ENCODE measurements around the gene AP3D1.

AP3D1 gene

GRCh38 chr19:2180881-2181632 is 29.7 kb upstream of the AP3D1 start:
- no peak for DNase-seq

DNA sequence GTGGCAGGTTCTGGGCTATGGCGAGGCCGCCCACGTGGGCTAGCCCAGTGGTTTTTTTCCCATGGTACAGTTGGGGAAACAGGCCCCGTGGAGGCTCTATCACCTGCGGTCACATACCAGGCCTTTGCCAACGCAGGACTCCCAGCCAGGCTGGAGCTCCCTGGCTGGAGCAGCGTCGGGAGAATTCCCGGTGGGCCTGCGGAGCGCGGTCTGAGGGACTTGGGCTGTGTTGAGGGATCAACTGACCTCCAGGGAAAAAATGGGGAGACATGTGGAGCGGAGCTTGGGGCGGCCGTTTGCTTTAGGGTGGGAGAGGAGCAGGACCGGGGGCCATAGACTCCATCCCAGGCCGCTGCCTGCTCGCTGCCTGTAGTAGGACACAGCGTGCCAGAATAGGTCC is 28.7 kb upstream of the AP3D1 start:
- DNase-seq: no peak

GRCh38 chr19:2179095-2179494 is 27.7 kb upstream of the AP3D1 start:
- no peak for DNase-seq

DNA sequence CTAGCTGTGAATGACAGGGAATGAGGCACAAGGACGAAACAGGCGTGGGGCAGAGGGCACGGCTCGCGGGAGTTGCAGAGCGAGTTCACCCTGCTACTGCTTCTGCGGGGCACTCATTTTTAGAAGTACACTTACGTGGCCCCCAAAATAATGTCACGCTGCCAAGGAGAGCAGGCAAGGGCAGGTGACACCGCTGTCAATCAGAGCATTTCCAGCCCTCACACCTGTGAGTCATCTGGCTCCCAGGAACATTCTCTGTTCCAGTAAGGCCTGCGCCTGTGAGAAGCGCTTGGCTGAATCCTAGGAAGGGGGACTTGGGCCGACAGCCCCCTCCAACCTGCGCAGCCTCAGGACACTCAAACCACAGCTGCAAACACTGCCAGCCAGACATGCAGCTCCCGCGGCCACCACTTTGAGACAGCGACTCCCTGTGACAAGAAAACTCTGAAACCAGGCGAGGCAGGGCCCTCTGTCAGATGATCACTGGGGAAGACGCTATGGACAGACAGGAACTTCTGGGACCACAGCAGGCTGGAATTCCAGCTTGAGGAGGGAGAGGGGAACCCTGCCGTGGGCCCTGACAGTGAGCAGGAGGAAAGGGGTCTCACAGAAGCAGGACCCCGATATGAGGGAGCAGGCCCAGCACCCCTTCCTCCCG is 25.1 kb upstream of the AP3D1 start:
- no peak for DNase-seq

DNA sequence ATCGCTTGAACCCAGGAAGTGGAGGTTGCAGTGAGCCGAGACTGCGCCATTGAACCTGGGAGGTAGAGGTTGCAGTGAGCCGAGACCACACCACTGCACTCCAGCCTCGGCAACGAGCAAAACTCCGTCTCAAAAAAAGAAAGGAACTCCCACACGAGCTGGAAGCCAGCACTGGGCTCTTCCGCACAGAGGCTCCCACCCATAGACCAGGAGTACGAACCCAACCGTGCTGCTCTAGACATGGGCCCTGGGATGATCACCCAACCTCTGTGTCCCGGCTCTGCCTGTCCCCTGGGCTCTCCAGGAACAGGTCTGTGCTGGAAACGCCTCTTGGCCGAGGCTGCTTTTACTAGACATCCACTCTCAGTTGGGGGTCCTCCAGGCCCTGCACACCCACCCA is 24.4 kb upstream of the AP3D1 start:
- DNase-seq: no peak

DNA sequence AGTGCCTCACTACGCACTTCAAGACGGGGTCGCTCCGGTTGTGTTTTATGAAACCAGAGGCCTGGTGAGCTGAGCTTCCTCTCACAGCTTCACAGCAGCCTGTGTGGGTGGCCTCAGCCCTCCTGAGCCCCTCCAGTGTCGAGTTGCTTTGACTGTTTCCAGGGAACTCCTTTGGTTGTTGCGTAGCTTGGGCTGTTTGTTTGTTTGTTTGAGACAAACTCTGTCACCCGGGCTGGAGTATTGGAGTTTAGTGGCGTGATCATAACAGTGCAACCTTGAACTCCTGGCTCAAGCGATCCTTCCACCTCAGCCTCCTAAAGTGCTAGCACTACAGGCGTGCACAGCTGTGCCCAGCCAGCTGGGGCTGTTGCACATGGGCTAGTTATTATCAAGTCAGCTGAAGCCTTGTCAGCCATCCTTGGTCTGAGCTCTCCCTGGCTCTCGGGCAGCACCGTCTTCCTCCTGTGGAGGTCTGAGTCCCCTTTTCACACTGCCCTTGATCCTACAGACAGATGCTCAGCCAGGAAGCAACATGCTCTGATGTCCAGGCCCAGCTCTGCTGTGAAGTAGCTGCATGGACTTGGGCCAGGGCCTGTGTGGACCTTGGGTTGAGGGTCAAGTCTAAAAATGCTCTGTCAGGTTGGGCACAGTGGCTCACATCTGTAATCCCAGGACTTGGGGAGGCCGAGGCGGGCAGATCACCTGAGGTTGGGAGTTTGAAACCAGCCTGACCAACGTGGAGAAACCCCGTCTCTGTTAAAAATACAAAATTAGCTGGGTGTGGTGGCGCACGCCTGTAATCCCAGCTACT is 22.6 kb upstream of the AP3D1 start:
- no peak for DNase-seq

- no peak for DNase-seq
These were observed 22.0 kb upstream of the AP3D1 start for GRCh38 chr19:2173388-2173766.

DNA sequence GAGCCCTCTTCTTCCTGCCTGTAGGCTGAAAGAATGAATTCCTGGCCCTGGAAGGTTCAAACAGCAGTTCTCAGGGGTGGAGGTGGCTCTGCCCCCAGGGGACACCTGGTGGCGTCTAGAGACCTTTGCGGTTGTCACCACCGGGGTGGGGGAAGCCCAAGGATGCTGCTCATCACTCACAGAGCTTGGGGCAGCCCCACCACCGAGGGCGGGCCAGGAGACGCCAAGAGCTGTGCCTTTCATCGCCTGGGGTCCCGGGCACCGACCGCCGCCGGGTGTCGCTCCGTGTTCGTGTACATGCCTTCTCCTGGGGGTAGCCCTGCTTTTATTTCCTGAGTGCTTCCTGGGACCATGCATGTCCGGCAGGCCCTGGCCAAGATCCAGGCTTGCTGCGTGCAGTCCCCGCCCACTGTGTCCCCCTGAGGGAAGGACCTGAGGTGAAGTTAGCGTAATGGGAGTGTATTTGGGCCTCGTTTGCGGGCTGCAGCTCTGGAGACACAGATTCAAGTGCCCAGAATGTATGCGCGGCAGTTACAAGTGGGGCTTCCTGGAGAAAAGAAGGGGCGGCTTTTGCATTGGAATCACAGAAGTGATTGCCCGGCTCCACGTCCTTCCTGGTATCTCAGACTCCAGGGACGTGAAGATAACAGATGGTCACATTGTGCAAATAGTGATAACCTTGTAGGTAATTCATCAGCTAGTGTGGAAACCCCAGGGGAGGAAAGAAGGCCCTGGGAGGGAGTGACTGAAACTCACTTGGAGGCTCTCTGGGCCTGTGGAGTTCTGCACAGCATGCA is 20.2 kb upstream of the AP3D1 start:
- DNase-seq: no peak

- no peak for DNase-seq
These were observed 19.6 kb upstream of the AP3D1 start for GRCh38 chr19:2170987-2171348.

DNA sequence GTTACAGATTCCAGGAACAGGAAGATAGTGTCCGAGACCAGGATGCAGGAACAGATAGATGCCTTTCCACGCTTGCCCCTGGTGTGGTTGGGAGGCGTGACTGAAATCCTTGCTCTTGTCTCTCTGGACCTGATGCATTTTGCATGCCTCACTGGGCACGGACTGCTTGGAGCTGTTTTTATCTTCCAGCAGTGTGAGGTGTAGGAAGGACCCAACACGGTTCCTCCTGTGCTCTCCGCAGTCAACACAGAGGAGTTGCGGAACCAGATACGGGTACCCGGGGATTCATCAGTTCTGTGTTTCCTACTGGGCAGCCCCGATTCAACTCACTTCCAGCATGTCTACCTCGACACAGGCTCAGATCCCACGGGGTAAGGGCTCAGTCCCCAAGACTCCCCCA is 18.9 kb upstream of the AP3D1 start:
- DNase-seq: no peak

- DNase-seq: peak; percentile 36
These were observed 17.5 kb upstream of the AP3D1 start for GRCh38 chr19:2168619-2169424.

DNA sequence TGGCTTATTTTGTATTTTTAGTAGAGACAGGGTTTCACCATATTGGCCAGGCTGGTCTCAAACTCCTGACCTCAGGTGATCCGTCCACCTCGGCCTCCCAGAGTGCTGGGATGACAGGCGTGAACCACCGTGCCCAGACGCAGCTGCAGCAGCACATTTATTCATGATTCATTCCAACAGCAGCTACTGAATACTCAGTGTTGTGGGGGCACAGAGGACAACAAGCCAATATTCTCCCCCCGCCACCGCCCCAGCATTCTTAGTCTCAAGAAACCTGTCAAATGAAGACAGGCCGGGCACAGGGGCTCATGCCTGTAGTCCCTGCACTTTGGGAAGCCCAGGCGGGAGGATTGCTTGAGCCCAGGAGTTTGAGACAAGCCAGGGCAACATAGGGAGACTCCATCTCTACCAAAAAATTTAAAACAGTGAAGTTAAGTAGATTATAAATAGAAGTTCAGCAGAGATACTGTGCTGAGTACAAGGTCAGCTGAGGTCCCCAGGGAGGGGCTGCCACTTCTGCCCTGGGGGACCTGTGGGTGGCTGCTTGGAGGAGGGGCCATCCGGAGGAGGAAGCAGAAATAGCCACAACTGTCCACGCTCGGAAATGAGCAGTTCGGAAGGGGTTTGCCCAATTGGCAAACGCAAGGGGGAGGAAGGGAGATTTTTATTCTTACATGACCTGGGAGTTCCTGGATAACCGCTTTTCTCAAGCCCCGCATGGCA is 16.7 kb upstream of the AP3D1 start:
- no peak for DNase-seq

DNA sequence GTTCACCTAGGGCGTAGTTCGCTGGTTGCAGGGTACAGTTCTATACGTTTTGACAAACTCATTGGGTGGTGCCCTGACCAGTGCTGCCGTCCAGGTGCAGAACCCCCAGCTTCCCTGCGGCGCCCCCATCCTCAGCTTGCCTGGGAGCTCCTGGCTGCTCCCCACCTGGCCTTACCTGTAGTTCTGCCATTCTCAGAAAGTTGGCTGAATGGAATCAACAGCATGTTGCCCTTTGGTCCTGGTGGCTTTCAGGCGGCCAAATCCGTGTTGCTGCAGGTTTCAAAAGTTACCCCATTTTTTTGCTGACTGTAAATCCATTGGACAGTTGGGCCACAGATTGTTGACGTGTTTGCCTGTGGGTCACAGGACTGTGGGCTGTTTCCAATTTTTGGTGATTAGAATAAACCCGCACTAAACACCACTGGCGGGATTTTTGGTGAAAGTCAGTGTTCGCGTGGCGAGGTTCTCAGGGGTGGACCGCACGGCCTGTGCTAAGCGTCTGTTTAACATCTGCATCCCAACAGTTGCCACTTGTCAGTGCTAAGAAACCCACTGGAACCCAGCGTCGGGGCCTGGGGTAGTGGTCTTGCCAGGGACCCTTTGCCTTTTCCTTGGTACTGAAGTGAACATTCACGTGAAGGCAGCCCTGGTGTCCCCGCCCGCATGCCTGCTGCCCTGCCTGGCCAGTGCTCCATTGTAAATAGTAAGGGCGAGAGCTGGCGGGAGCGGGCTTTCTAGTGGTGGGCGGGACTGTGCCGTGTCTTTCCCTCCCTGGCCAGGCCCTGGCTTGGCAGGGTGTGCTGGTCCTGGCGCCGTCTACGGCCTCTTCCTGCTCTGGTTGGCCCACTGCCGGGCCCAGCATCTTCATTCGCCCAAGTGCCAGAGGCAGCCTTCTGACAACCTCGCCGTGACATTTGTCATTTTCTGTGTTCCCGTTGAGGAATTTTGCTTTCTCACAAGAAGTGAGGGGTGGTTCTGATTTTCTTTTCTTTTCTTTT is 15.7 kb upstream of the AP3D1 start:
- DNase-seq: peak; percentile 74

GRCh38 chr19:2164020-2164998 is 12.9 kb upstream of the AP3D1 start:
- no peak for DNase-seq

DNA sequence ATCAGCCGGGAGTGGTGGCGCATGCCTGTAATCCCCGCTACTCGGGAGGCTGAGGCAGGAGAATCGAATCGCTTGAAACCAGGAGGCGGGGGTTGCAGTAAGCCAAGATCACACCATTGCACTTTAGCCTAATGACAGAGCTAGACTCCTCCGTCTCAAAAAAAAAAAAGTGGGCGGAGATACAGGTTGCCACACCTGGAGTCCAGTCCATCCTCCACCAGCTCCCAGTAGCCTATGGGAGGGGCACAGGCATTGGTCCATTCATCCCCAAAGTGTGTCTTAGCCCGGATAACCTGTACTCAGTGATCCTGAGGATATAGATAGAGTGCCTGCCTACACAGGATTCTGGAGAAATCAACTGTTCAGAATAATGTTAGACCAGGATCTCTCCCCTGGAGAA is 9.0 kb upstream of the AP3D1 start:
- DNase-seq: no peak

DNA sequence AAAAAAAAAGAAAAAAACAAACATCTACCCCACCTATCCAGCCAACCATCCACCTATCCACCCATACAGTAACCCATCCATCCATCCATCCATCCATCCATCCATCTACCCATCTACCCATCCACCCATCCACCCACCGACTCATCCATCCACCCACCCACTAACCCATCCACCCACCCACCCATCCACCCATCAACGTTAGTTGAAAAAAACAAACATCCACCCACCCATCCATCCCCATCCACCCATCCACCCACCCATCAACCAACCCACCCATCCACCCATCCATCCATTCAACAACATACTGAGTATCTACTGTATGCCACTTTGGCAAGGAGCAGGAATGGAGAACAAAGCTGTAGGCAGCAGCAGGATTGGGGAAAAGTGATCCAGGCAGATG is 6.1 kb upstream of the AP3D1 start:
- no peak for DNase-seq

DNA sequence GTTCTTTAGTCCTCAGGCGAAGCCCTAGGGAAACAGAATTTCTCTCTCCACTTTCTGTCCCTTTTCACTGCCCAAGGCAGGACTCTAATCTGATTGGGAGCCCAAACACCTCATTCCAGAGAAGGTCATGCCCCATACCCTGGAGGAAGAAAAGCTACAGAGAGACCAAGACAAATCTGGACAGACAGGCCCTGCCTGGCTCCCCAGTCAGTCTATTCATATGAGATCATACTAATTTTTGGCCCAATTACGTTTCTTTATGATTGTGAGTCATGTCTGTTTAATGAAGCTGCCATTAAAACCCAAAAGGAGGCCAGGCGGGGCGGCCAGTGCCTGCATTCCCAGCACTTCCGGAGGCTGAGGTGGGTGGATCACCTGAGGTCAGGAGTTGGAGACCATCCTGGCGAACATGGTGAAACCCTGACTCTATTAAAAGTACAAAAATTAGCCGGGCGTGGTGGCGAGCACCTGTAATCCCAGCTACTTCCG is 3.3 kb upstream of the AP3D1 start:
- DNase-seq: no peak

DNA sequence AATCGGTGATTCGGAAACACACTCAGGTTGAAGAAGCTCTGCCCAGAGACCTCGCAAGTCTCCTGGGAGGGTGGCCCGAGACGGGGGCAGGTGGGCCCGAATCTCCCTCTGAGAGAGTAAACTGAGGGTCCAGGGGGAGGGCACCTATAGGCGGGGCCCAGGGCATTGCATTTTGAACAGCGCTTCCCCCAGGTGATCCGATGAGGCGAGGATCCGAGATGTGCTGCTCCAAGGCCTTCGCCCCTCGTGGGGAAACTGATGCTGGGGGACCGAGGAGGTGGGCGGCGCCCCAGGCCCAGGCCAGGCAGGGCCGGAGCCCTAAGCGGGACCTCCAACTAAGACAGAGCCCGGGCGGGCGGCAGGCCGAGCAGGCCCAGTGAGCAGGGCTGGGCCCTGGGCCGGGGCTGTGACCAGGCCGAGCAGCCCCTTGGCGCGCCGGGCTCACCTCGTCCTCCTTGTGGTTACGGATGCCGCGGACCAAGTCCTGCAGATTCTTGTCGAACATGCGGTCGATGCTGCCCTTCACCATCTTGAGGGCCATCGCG is 500 bp downstream of the AP3D1 start:
- DNase-seq: no peak

Measured in NCI-H446 treated with DMSO at 0.1 percent for 48 hours (cell line).